ENCODE results near the gene YIPF4. TPM values are rescaled to one million over a fixed set of nuclear protein-coding genes. Genes with fewer than 3 reads are reported as not detected.
A peak's percentile ranks its signal among the peaks of the same experiment; 100 is the strongest.

YIPF4 gene
- total and polyA plus RNA-seq, 2 of the 4 experiments (the other 2 are of a cell fraction) = 3.6 to 6.8 TPM

DNA sequence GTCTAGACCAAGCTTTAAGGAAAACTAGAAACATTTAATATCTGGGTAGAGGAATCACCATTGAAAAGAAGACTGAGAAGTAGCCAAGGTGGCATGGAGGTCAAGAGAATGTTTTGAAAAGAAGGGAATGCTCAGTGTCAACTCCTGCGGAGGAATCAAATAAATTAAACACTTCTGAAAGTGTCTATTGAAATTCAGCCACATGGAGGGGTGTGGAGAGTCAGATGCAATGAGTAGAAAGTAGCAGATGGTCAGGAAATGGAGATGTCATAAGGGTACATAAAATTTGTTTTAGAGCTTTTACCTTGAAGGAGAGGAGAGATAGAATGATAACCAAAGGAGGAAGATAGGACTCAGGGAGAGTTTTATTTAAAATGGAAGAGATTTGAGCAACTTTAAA is 48.1 kb upstream of the YIPF4 start:
- no TSS peak for BruUV-seq (replicated peaks)

More for the DNA sequence above, 48.1 kb upstream of the YIPF4 start:
- POLR2A ChIA-PET (ENCODE audit: unreplicated experiment) = interaction anchor here (0.6 kb wide), 1 partner anchor 10 kb away, joined by 3 read pairs; no protein-coding TSS in a partner anchor
- no peak overlapping the region for H3K4me2 ChIP-seq (ENCODE audit: low read depth, low read length)
- no peak overlapping the region for H4K5ac ChIP-seq (ENCODE audit: low read depth, low read length)
- H4K91ac ChIP-seq (ENCODE audit: insufficient read depth, low read depth, low read length) = no peak overlapping the region
- ATAC-seq (ENCODE audit: low read depth) (peak; percentile 32; the same call in 1 of the 2 replicates), DNase-seq (no peak)
- H2AK5ac ChIP-seq (ENCODE audit: low read depth, low read length) = no peak overlapping the region
- no CpG with 5 or more reads among the region's 1 CpG for WGBS, 2 experiments (ENCODE audit: extremely low coverage in 2 of 2, insufficient read length in 1 of 2)
- no peak overlapping the region for H2BK5ac ChIP-seq (ENCODE audit: low read depth, low read length, poor library complexity, severe bottlenecking)
- no peak overlapping the region for H2BK120ac ChIP-seq (ENCODE audit: low read depth, low read length)
- no peak overlapping the region for H3K27ac ChIP-seq (ENCODE audit: insufficient read depth, low read length)
- H3K56ac ChIP-seq (ENCODE audit: extremely low read depth, insufficient read depth, low read length) = no peak overlapping the region
- no peak overlapping the region for H3K4ac ChIP-seq (ENCODE audit: low read depth, low read length)
- no peaks in the 10 kb centered on the region for H3K27me3 ChIP-seq (ENCODE audit: control insufficient read depth, insufficient read depth, low read length)
- no peak overlapping the region for H2BK20ac ChIP-seq (ENCODE audit: low read depth, low read length)
- H3K14ac ChIP-seq (replicated peaks; ENCODE audit: low read depth, low read length) = no peak overlapping the region
- H3K9me1 ChIP-seq (ENCODE audit: insufficient read depth, low read length) = peaks cover 3% of the 10 kb centered on the region; the same call in 1 of the 2 replicates
- in situ Hi-C loops (cut with MboI; ENCODE audit: low sequenced_read_pairs) (no loop called here), dilution Hi-C loops (cut with HindIII; ENCODE audit: low sequenced_read_pairs, unreplicated experiment) (no loop called here), intact Hi-C loops (cut with micrococcal nuclease) (no loop called here)
- CTCF ChIA-PET = no interaction called here
- TF ChIP-seq NFE2L2 (IDR thresholded peaks at IDR 0.05; ENCODE audit: low read depth, low read length) = no peak
- no peak for TF ChIP-seq RAD21 (IDR thresholded peaks at IDR 0.05; ENCODE audit: low read length)
- no peak for TF ChIP-seq RCOR1 (IDR thresholded peaks at IDR 0.05; ENCODE audit: insufficient replicate concordance, low read length)
- TF ChIP-seq, protein P1, sequence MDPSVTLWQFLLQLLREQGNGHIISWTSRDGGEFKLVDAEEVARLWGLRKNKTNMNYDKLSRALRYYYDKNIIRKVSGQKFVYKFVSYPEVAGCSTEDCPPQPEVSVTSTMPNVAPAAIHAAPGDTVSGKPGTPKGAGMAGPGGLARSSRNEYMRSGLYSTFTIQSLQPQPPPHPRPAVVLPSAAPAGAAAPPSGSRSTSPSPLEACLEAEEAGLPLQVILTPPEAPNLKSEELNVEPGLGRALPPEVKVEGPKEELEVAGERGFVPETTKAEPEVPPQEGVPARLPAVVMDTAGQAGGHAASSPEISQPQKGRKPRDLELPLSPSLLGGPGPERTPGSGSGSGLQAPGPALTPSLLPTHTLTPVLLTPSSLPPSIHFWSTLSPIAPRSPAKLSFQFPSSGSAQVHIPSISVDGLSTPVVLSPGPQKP (IDR thresholded peaks at IDR 0.05; ENCODE audit: borderline replicate concordance, low read depth, low read length) = no peak
- TF ChIP-seq MAFK (IDR thresholded peaks at IDR 0.05; ENCODE audit: low read depth, low read length) = no peak
- no peak for TF ChIP-seq MAZ (IDR thresholded peaks at IDR 0.05; ENCODE audit: borderline replicate concordance, low read depth, low read length)
- TF ChIP-seq, protein P2, sequence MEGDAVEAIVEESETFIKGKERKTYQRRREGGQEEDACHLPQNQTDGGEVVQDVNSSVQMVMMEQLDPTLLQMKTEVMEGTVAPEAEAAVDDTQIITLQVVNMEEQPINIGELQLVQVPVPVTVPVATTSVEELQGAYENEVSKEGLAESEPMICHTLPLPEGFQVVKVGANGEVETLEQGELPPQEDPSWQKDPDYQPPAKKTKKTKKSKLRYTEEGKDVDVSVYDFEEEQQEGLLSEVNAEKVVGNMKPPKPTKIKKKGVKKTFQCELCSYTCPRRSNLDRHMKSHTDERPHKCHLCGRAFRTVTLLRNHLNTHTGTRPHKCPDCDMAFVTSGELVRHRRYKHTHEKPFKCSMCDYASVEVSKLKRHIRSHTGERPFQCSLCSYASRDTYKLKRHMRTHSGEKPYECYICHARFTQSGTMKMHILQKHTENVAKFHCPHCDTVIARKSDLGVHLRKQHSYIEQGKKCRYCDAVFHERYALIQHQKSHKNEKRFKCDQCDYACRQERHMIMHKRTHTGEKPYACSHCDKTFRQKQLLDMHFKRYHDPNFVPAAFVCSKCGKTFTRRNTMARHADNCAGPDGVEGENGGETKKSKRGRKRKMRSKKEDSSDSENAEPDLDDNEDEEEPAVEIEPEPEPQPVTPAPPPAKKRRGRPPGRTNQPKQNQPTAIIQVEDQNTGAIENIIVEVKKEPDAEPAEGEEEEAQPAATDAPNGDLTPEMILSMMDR (conservative IDR thresholded peaks at IDR 0.05; ENCODE audit: low read depth, low read length) = no peak
- no peak for TF ChIP-seq MXI1 (IDR thresholded peaks at IDR 0.05; ENCODE audit: borderline replicate concordance, low read depth, low read length)
- no peak for TF ChIP-seq FOS (IDR thresholded peaks at IDR 0.05; ENCODE audit: low read depth, low read length)
- TF ChIP-seq CEBPB (IDR thresholded peaks at IDR 0.05; ENCODE audit: low read depth, low read length) = no peak
- TF ChIP-seq, protein P3, sequence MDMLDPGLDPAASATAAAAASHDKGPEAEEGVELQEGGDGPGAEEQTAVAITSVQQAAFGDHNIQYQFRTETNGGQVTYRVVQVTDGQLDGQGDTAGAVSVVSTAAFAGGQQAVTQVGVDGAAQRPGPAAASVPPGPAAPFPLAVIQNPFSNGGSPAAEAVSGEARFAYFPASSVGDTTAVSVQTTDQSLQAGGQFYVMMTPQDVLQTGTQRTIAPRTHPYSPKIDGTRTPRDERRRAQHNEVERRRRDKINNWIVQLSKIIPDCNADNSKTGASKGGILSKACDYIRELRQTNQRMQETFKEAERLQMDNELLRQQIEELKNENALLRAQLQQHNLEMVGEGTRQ (IDR thresholded peaks at IDR 0.05; ENCODE audit: low read depth, low read length) = no peak
- TF ChIP-seq BHLHE40 (IDR thresholded peaks at IDR 0.05; ENCODE audit: low read depth, low read length) = no peak
- TF ChIP-seq RFX5 (IDR thresholded peaks at IDR 0.05; ENCODE audit: low read depth, low read length) = no peak
- H4K20me1 ChIP-seq (ENCODE audit: insufficient read depth, low read length) = no peaks in the 10 kb centered on the region
- peaks cover 3% of the 10 kb centered on the region; the same call in 1 of the 2 replicates for H3K36me3 ChIP-seq (ENCODE audit: control insufficient read depth, insufficient read depth, low read length)
- no peak overlapping the region for H3K4me3 ChIP-seq (ENCODE audit: insufficient read depth, low read depth, low read length)
- H2AFZ ChIP-seq (replicated peaks; ENCODE audit: low read length, poor library complexity) = no peak overlapping the region
- H4K8ac ChIP-seq (ENCODE audit: low read depth in 2 of 2, low read length in 2 of 2) = no peak overlapping the region
- H3K79me1 ChIP-seq (ENCODE audit: low read depth in 1 of 2, low read length in 2 of 2) = no peaks in the 10 kb centered on the region
- no peak overlapping the region for H3K9ac ChIP-seq (ENCODE audit: low read depth, low read length)
- no peak overlapping the region for H3K23ac ChIP-seq (ENCODE audit: low read depth, low read length)
- no peak overlapping the region for H2AK9ac ChIP-seq (replicated peaks; ENCODE audit: low read depth, low read length, poor library complexity)
- no peak overlapping the region for H2BK15ac ChIP-seq (ENCODE audit: low read depth, low read length)
- H3K18ac ChIP-seq (ENCODE audit: low read depth, low read length) = no peak overlapping the region
- no peaks in the 10 kb centered on the region for H3K4me1 ChIP-seq (ENCODE audit: control insufficient read depth, insufficient read depth, low read length)
- H3K9me3 ChIP-seq (ENCODE audit: control insufficient read depth, insufficient read depth, low read length) = no peaks in the 10 kb centered on the region

All from IMR-90 (cell line).